ENCODE data around the gene OTUB2.

GRCh38 chr14:94031883-94032279, 5.7 kb downstream of the OTUB2 start:
- TF ChIP-seq CTCF (IDR thresholded peaks at IDR 0.05) (no peak), POLR2A (IDR thresholded peaks at IDR 0.05) (no peak)
